Measurements from ENCODE around the gene FAM241A. TPM values are rescaled to one million over a fixed set of nuclear protein-coding genes. Genes with fewer than 3 reads are reported as not detected.

The FAM241A gene
- 1.7 and 1.9 TPM in 2 replicates for total RNA-seq

GRCh38 chr4:112145326-112145789 lies at the start of gene FAM241A:
Gene FAM241A (plus strand): TSS chr4:112145454. CDS start chr4:112145581, 127 bp downstream.

GRCh38 chr4:112231779-112232713 lies 86.8 kb downstream of the FAM241A start, which contains the start of gene AP1AR:
Gene AP1AR (plus strand): TSS chr4:112231787. CDS start chr4:112232092, 305 bp downstream.

Other genes starting within 250 kb of the FAM241A start
- gene AP1AR, start 86.3 kb downstream of the FAM241A start, total RNA-seq, result 31.3 and 51.4 TPM in 2 replicates
- 3.4 and 13.0 TPM in 2 replicates for gene TIFA, start 140.4 kb downstream of the FAM241A start, total RNA-seq
- gene ALPK1, start 151.9 kb downstream of the FAM241A start, total RNA-seq, result 9.2 and 15.8 TPM in 2 replicates

Data from tracheal epithelial cell (primary cell).